ENCODE data around the gene ITSN1.

Gene ITSN1

DNA sequence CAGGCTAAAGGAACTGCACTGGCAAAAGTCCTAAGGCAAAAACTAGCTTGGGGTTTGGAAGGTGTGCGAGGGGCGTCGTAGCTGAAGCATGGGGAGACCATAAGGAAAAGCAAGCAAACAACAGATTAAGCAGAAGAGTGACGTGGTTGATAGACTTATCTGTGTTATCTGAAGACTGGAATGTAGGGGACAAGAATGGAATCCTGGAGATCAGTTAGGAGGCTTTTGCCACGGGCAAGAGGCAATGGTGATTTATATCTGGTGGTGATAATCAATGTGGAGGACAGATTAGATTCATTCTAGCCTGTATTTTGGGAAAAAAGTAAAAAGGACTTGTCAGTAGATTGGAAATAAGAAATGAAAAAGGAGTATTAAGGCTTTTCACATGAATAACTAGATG is 97.4 kb downstream of the ITSN1 start:
- H3K4me3 ChIP-seq (ENCODE audit: low read depth in 1 of 2, low read length in 2 of 2) = no peak overlapping the region
- H3K27ac ChIP-seq (ENCODE audit: low read depth, low read length) = no peak overlapping the region
- no peak overlapping the region for H3K9ac ChIP-seq (ENCODE audit: low read depth in 1 of 2, low read length in 2 of 2)
- H3K27me3 ChIP-seq (ENCODE audit: control insufficient read depth in 1 of 2, insufficient read depth in 2 of 2, low read length in 2 of 2) = no peaks in the 10 kb centered on the region
- no peaks in the 10 kb centered on the region for H3K36me3 ChIP-seq (ENCODE audit: control insufficient read depth in 1 of 2, insufficient read depth in 2 of 2, low read length in 2 of 2)
- H3K4me1 ChIP-seq (ENCODE audit: control insufficient read depth in 1 of 2, insufficient read depth in 2 of 2, low read length in 2 of 2) = no peaks in the 10 kb centered on the region
- no peaks in the 10 kb centered on the region for H3K9me3 ChIP-seq (ENCODE audit: control insufficient read depth in 1 of 2, low read length in 2 of 2)

DNA sequence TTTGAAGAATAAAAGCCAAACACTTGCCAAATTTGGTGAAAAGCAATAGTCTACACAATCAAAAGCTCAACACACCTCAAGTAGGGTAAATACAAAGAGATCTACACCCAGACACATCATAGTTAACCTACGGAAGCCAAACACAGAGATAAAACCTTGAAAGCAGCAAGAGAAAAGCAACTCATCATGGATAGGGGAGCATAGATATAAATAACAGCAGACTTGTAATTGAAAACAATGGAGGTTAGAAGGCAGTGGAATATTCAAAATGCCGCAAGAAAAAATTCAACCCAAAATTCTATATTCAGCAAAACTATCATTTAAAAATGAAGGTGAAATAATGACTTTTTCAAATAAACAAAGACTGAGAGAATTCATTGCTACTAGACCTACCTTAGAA is 105.1 kb downstream of the ITSN1 start:
- Histone ChIP-seq H3K4me1 (ENCODE audit: control insufficient read depth in 1 of 2, insufficient read depth in 2 of 2, low read length in 2 of 2) (no peaks in the 10 kb centered on the region), H3K36me3 (ENCODE audit: control insufficient read depth in 1 of 2, insufficient read depth in 2 of 2, low read length in 2 of 2) (peaks cover 0 to 7% of the 10 kb centered on the region in 2 donors), H3K27me3 (ENCODE audit: control insufficient read depth in 1 of 2, insufficient read depth in 2 of 2, low read length in 2 of 2) (no peaks in the 10 kb centered on the region), H3K27ac (ENCODE audit: low read depth, low read length) (no peak overlapping the region), H3K4me3 (ENCODE audit: low read depth in 1 of 2, low read length in 2 of 2) (no peak overlapping the region), H3K9ac (ENCODE audit: low read depth in 1 of 2, low read length in 2 of 2) (no peak overlapping the region), H3K9me3 (ENCODE audit: control insufficient read depth in 1 of 2, low read length in 2 of 2) (peaks cover 6 to 26% of the 10 kb centered on the region in 2 donors)

DNA sequence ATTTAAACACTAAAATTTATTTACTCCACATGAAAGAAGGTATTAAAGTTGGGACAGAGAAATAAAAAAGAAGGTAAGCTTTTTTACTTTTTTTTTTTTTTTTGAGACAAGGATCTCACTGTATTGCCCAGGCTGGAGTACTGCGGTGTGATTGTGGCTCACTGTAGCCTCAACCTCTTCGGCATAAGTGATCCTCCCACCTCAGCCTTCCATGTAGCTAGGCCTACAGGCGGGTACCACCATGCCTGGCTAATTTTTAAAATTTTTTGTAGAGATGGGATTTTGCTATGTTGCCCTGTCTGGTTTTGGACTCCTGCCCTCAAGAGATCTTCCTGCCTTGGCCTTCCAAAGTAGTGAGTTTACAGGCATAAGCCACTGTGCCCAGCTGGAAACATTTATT is 106.6 kb downstream of the ITSN1 start:
- Histone ChIP-seq H3K27me3 (ENCODE audit: control insufficient read depth in 1 of 2, insufficient read depth in 2 of 2, low read length in 2 of 2) (no peaks in the 10 kb centered on the region), H3K9ac (ENCODE audit: low read depth in 1 of 2, low read length in 2 of 2) (no peak overlapping the region), H3K4me3 (ENCODE audit: low read depth in 1 of 2, low read length in 2 of 2) (no peak overlapping the region), H3K27ac (ENCODE audit: low read depth, low read length) (no peak overlapping the region), H3K36me3 (ENCODE audit: control insufficient read depth in 1 of 2, insufficient read depth in 2 of 2, low read length in 2 of 2) (peaks cover 0 to 7% of the 10 kb centered on the region in 2 donors), H3K4me1 (ENCODE audit: control insufficient read depth in 1 of 2, insufficient read depth in 2 of 2, low read length in 2 of 2) (no peaks in the 10 kb centered on the region), H3K9me3 (ENCODE audit: control insufficient read depth in 1 of 2, low read length in 2 of 2) (peaks cover 6 to 26% of the 10 kb centered on the region in 2 donors)

DNA sequence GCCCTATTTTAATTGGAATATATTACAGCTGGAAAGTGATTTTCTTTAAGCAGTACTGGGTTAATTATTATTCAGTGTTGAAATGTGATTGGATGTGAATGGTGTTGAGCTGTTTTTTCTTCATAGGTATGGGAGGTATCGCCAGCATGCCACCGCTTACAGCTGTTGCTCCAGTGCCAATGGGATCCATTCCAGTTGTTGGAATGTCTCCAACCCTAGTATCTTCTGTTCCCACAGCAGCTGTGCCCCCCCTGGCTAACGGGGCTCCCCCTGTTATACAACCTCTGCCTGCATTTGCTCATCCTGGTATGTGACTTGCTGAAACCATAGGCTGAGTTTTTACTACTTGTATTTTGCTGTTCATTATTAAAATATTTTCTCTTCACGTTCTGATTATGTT is 107.7 kb downstream of the ITSN1 start:
- Histone ChIP-seq H3K9ac (ENCODE audit: low read depth in 1 of 2, low read length in 2 of 2) (no peak overlapping the region), H3K27ac (ENCODE audit: low read depth, low read length) (no peak overlapping the region)

DNA sequence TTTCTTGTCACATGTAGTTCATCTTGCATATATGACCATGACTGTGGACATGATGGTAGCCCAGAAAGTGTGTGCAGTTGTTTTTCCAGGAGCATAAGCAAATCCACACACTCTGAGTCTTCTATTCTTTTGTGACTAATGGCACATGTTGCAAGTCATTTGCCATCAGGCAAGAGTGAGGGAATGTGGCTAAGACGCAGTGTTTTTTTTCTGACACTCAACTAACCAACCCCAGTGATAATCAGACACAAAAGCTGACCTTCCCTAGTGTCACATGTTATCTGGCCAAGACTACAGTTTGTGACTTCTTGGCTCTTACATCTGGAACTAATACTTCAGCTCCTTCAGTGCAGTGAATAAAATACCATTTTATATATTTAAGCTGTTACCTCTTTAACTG is 108.8 kb downstream of the ITSN1 start:
- peaks cover 6 to 16% of the 10 kb centered on the region in 2 donors for H3K9me3 ChIP-seq (ENCODE audit: control insufficient read depth in 1 of 2, low read length in 2 of 2)
- no peak overlapping the region for H3K4me3 ChIP-seq (ENCODE audit: low read depth in 1 of 2, low read length in 2 of 2)
- H3K36me3 ChIP-seq (ENCODE audit: control insufficient read depth in 1 of 2, insufficient read depth in 2 of 2, low read length in 2 of 2) = no peaks in the 10 kb centered on the region
- H3K4me1 ChIP-seq (ENCODE audit: control insufficient read depth in 1 of 2, insufficient read depth in 2 of 2, low read length in 2 of 2) = no peaks in the 10 kb centered on the region
- H3K9ac ChIP-seq (ENCODE audit: low read depth in 1 of 2, low read length in 2 of 2) = no peak overlapping the region
- H3K27ac ChIP-seq (ENCODE audit: low read depth, low read length) = no peak overlapping the region
- H3K27me3 ChIP-seq (ENCODE audit: control insufficient read depth in 1 of 2, insufficient read depth in 2 of 2, low read length in 2 of 2) = no peaks in the 10 kb centered on the region

More for the DNA sequence above, 107.7 kb downstream of the ITSN1 start:
- H3K4me3 ChIP-seq (ENCODE audit: low read depth in 1 of 2, low read length in 2 of 2) = no peak overlapping the region
- H3K9me3 ChIP-seq (ENCODE audit: control insufficient read depth in 1 of 2, low read length in 2 of 2) = peaks cover 6 to 26% of the 10 kb centered on the region in 2 donors
- peaks cover 0 to 7% of the 10 kb centered on the region in 2 donors for H3K36me3 ChIP-seq (ENCODE audit: control insufficient read depth in 1 of 2, insufficient read depth in 2 of 2, low read length in 2 of 2)
- no peaks in the 10 kb centered on the region for H3K4me1 ChIP-seq (ENCODE audit: control insufficient read depth in 1 of 2, insufficient read depth in 2 of 2, low read length in 2 of 2)
- H3K27me3 ChIP-seq (ENCODE audit: control insufficient read depth in 1 of 2, insufficient read depth in 2 of 2, low read length in 2 of 2) = no peaks in the 10 kb centered on the region

DNA sequence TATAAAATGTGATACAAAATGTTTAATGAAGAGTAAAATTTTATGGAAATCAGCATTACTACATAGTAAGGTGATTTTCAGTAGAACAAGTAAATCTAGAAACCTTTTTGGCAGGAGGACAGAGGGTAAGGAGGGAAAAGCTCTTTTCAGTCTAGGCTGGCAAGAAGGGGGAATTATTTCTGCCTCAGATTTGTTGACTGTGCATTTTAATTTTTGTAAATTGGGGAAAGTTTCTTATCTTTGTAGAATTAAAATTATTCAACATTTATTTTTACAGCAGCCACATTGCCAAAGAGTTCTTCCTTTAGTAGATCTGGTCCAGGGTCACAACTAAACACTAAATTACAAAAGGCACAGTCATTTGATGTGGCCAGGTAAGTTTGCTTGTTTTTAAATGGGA is 109.2 kb downstream of the ITSN1 start:
- Histone ChIP-seq H3K27ac (ENCODE audit: low read depth, low read length) (no peak overlapping the region), H3K9ac (ENCODE audit: low read depth in 1 of 2, low read length in 2 of 2) (no peak overlapping the region), H3K4me1 (ENCODE audit: control insufficient read depth in 1 of 2, insufficient read depth in 2 of 2, low read length in 2 of 2) (no peaks in the 10 kb centered on the region), H3K9me3 (ENCODE audit: control insufficient read depth in 1 of 2, low read length in 2 of 2) (peaks cover 6 to 12% of the 10 kb centered on the region in 2 donors), H3K4me3 (ENCODE audit: low read depth in 1 of 2, low read length in 2 of 2) (no peak overlapping the region), H3K36me3 (ENCODE audit: control insufficient read depth in 1 of 2, insufficient read depth in 2 of 2, low read length in 2 of 2) (no peaks in the 10 kb centered on the region), H3K27me3 (ENCODE audit: control insufficient read depth in 1 of 2, insufficient read depth in 2 of 2, low read length in 2 of 2) (no peaks in the 10 kb centered on the region)

DNA sequence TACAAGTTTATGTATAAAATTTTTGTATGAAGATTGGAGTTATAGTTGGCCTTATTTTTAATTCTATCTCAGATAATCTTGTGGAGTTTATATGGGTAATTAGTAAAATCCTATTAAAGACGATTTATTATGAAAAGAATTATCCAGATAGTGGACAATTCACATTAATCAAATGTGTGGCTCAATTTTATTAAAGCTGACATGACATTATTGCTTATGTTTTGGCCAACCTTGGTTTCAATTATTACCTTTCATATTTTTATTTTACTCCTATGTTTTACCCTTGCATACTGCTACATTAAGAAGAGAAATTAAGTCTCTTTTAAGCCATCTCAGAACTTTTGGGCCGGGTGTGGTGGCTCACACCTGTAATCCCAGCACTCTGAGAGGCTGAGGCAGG is 110.0 kb downstream of the ITSN1 start:
- no peaks in the 10 kb centered on the region for H3K4me1 ChIP-seq (ENCODE audit: control insufficient read depth in 1 of 2, insufficient read depth in 2 of 2, low read length in 2 of 2)
- H3K9ac ChIP-seq (ENCODE audit: low read depth in 1 of 2, low read length in 2 of 2) = no peak overlapping the region
- H3K27ac ChIP-seq (ENCODE audit: low read depth, low read length) = no peak overlapping the region
- H3K4me3 ChIP-seq (ENCODE audit: low read depth in 1 of 2, low read length in 2 of 2) = no peak overlapping the region
- no peaks in the 10 kb centered on the region for H3K27me3 ChIP-seq (ENCODE audit: control insufficient read depth in 1 of 2, insufficient read depth in 2 of 2, low read length in 2 of 2)
- H3K36me3 ChIP-seq (ENCODE audit: control insufficient read depth in 1 of 2, insufficient read depth in 2 of 2, low read length in 2 of 2) = no peaks in the 10 kb centered on the region
- peaks cover 3 to 5% of the 10 kb centered on the region in 2 donors for H3K9me3 ChIP-seq (ENCODE audit: control insufficient read depth in 1 of 2, low read length in 2 of 2)

DNA sequence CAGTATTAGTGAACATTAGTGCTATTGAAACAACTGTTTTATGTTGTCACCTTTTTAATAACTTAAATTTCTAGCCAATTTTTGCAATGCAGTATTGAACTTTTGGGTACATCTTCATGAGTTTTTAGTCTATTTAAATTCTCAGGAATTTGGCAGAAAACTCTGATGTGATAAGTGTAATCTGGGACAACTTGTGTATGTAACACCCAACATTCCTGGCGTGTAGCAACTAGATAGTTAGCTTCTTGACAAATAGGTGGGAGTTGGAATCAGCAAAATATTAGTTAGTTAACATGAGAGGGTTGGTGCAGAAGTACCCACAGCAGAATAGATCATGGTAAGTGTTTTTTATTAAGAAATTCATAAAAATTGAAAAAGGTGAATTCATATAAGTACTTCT is 111.6 kb downstream of the ITSN1 start:
- Histone ChIP-seq H3K4me1 (ENCODE audit: control insufficient read depth in 1 of 2, insufficient read depth in 2 of 2, low read length in 2 of 2) (no peaks in the 10 kb centered on the region), H3K9ac (ENCODE audit: low read depth in 1 of 2, low read length in 2 of 2) (no peak overlapping the region), H3K9me3 (ENCODE audit: control insufficient read depth in 1 of 2, low read length in 2 of 2) (no peaks in the 10 kb centered on the region), H3K27me3 (ENCODE audit: control insufficient read depth in 1 of 2, insufficient read depth in 2 of 2, low read length in 2 of 2) (no peaks in the 10 kb centered on the region), H3K27ac (ENCODE audit: low read depth, low read length) (no peak overlapping the region), H3K4me3 (ENCODE audit: low read depth in 1 of 2, low read length in 2 of 2) (no peak overlapping the region), H3K36me3 (ENCODE audit: control insufficient read depth in 1 of 2, insufficient read depth in 2 of 2, low read length in 2 of 2) (no peaks in the 10 kb centered on the region)

DNA sequence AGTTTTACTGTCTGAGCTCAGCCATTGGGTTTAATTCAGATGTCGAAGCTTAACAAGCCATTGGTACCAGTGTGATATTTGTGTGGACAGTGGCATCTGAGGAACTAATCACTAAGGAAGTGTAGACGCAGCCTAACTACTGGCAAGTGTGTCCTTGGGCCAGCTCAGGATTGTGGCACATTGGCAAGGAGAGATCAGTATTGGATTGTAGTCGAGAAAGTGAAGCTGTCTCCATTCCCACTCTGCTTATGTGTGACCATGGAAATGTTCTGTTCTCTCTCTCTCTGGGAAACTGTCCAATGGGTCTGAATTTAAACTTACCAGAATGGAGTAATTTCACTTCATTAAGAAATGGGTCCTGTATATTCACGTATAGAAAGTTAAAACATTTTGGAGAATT is 112.2 kb downstream of the ITSN1 start:
- Histone ChIP-seq H3K36me3 (ENCODE audit: control insufficient read depth in 1 of 2, insufficient read depth in 2 of 2, low read length in 2 of 2) (no peaks in the 10 kb centered on the region), H3K4me1 (ENCODE audit: control insufficient read depth in 1 of 2, insufficient read depth in 2 of 2, low read length in 2 of 2) (no peaks in the 10 kb centered on the region), H3K4me3 (ENCODE audit: low read depth in 1 of 2, low read length in 2 of 2) (no peak overlapping the region), H3K27ac (ENCODE audit: low read depth, low read length) (no peak overlapping the region), H3K9ac (ENCODE audit: low read depth in 1 of 2, low read length in 2 of 2) (no peak overlapping the region), H3K27me3 (ENCODE audit: control insufficient read depth in 1 of 2, insufficient read depth in 2 of 2, low read length in 2 of 2) (no peaks in the 10 kb centered on the region), H3K9me3 (ENCODE audit: control insufficient read depth in 1 of 2, low read length in 2 of 2) (no peaks in the 10 kb centered on the region)

DNA sequence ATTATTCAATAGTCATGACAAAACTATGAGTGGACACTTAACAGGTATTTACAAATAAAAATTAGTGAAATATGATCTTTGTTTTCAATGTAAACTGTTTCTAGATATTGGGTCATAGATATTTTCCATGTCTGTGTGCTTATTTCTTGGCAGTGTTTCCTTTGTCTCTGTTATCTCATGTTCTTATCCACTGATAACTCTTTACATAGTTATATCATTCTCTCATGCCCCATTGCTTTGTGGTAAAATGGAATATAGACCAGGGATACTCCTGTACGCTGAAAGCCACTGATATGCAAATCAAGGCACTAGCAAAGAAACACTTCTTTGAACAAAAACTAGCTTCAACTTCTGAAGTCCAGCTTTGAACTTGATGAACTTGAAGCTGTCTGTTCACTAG is 113.1 kb downstream of the ITSN1 start:
- Histone ChIP-seq H3K36me3 (ENCODE audit: control insufficient read depth in 1 of 2, insufficient read depth in 2 of 2, low read length in 2 of 2) (no peaks in the 10 kb centered on the region), H3K9me3 (ENCODE audit: control insufficient read depth in 1 of 2, low read length in 2 of 2) (no peaks in the 10 kb centered on the region), H3K4me1 (ENCODE audit: control insufficient read depth in 1 of 2, insufficient read depth in 2 of 2, low read length in 2 of 2) (no peaks in the 10 kb centered on the region), H3K27me3 (ENCODE audit: control insufficient read depth in 1 of 2, insufficient read depth in 2 of 2, low read length in 2 of 2) (no peaks in the 10 kb centered on the region), H3K9ac (ENCODE audit: low read depth in 1 of 2, low read length in 2 of 2) (no peak overlapping the region), H3K27ac (ENCODE audit: low read depth, low read length) (no peak overlapping the region), H3K4me3 (ENCODE audit: low read depth in 1 of 2, low read length in 2 of 2) (no peak overlapping the region)

Measured in duodenal mucosa (tissue), 2 donors.